ENCODE measurements around the gene FMNL2. TPM values are rescaled to one million over a fixed set of nuclear protein-coding genes. Genes with fewer than 3 reads are reported as not detected.

FMNL2 gene
- total and polyA plus RNA-seq, 4 donors = 1.5 to 9.3 (median 5.1) TPM

- Histone ChIP-seq H3K27me3 (ENCODE audit: control insufficient read depth in 4 of 4, insufficient read depth in 4 of 4, low read length in 3 of 4) (no peaks in the 10 kb centered on the region), H3K36me3 (ENCODE audit: control insufficient read depth in 4 of 4, insufficient read depth in 3 of 4, low read depth in 1 of 4, low read length in 3 of 4) (no peaks in the 10 kb centered on the region), H3K4me3 (ENCODE audit: low read depth in 1 of 3, low read length in 3 of 3) (no peak overlapping the region), H3K9ac (ENCODE audit: low read depth in 1 of 2, low read length in 2 of 2) (no peak overlapping the region), H3K27ac (ENCODE audit: low read depth in 1 of 2, low read length in 2 of 2) (no peak overlapping the region), H3K9me3 (ENCODE audit: control insufficient read depth in 4 of 4, low read length in 3 of 4) (no peaks in the 10 kb centered on the region), H3K4me1 (ENCODE audit: control insufficient read depth in 4 of 4, insufficient read depth in 4 of 4, low read length in 3 of 4) (no peaks in the 10 kb centered on the region)
- DNase-seq (ENCODE audit: low spot score) = no peak
- TF ChIP-seq FOXA2 (IDR thresholded peaks at IDR 0.05) = no peak
- no peak for TF ChIP-seq YY1 (IDR thresholded peaks at IDR 0.05)
- no peak for TF ChIP-seq HNF4A (conservative IDR thresholded peaks at IDR 0.05)
- no peak for TF ChIP-seq SP1 (IDR thresholded peaks at IDR 0.05)
- no peak for TF ChIP-seq REST (IDR thresholded peaks at IDR 0.05)
- TF ChIP-seq ATF3 (IDR thresholded peaks at IDR 0.05) = no peak
- no peak for TF ChIP-seq ZBTB33 (IDR thresholded peaks at IDR 0.05)
- TF ChIP-seq HNF4G (IDR thresholded peaks at IDR 0.05) = no peak
- TF ChIP-seq EGR1 (IDR thresholded peaks at IDR 0.05; ENCODE audit: low read depth in 2 of 2) = no peak
- no peak for TF ChIP-seq RXRA (IDR thresholded peaks at IDR 0.05)
- TF ChIP-seq CTCF (IDR thresholded peaks at IDR 0.05; ENCODE audit: low read depth, low read length, missing input control) = no peak
- TF ChIP-seq GABPA (IDR thresholded peaks at IDR 0.05 in 1 of 2, conservative IDR thresholded peaks at IDR 0.05 in 1 of 2) = no peak
- no peak for TF ChIP-seq JUND (IDR thresholded peaks at IDR 0.05)
- TF ChIP-seq NR2F2 (IDR thresholded peaks at IDR 0.05) = no peak
- no peak for TF ChIP-seq FOXA1 (IDR thresholded peaks at IDR 0.05)
- no peak for TF ChIP-seq MAX (IDR thresholded peaks at IDR 0.05)
- TF ChIP-seq TAF1 (conservative IDR thresholded peaks at IDR 0.05) = no peak
- no peak for TF ChIP-seq RAD21 (IDR thresholded peaks at IDR 0.05)
- WGBS = 87% methylated on average over 1 of the region's 1 CpG
Observed at GRCh38 chr2:152552888-152553287, 217.9 kb downstream of the FMNL2 start.
